ENCODE data around the gene CASP7.

- TF ChIP-seq, protein P1, sequence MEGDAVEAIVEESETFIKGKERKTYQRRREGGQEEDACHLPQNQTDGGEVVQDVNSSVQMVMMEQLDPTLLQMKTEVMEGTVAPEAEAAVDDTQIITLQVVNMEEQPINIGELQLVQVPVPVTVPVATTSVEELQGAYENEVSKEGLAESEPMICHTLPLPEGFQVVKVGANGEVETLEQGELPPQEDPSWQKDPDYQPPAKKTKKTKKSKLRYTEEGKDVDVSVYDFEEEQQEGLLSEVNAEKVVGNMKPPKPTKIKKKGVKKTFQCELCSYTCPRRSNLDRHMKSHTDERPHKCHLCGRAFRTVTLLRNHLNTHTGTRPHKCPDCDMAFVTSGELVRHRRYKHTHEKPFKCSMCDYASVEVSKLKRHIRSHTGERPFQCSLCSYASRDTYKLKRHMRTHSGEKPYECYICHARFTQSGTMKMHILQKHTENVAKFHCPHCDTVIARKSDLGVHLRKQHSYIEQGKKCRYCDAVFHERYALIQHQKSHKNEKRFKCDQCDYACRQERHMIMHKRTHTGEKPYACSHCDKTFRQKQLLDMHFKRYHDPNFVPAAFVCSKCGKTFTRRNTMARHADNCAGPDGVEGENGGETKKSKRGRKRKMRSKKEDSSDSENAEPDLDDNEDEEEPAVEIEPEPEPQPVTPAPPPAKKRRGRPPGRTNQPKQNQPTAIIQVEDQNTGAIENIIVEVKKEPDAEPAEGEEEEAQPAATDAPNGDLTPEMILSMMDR (IDR thresholded peaks at IDR 0.05): no peak
- TF ChIP-seq POLR2AphosphoS5 (IDR thresholded peaks at IDR 0.05; ENCODE audit: low read depth, low read length): no peak
Measured at GRCh38 chr10:113691381-113691780, 11.7 kb downstream of the CASP7 start.

All from Panc1 (cell line).